Karpas-422 (cell line): ENCODE results near the gene KIAA0825. TPM values are rescaled to one million over a fixed set of nuclear protein-coding genes. Genes with fewer than 3 reads are reported as not detected.

Source experiments
- DNase-seq: peaks from one replicate; pipeline ENCODE4 v3.0.0-alpha.2; 2015
- H2AFZ ChIP-seq: fragments of 200-600 bp; sonication (generic); 2 replicates; pipeline ENCODE4 v1.6.1; 2014; ENCODE audit warnings: antibody characterized with exemption, low read length, mixed read lengths
- H3K27ac ChIP-seq: fragments of 200-600 bp; sonication (generic); 2 replicates; pipeline ENCODE4 v1.5.1; 2014; ENCODE audit warnings: mild to moderate bottlenecking, low read length, moderate library complexity
- H3K27me3 ChIP-seq: fragments of 200-600 bp; sonication (generic); 2 replicates; pipeline ENCODE4 v1.6.1; 2014; ENCODE audit warnings: low read length, mixed read lengths
- H3K36me3 ChIP-seq: fragments of 200-600 bp; sonication (generic); 2 replicates; pipeline ENCODE4 v1.6.1; 2014; ENCODE audit warnings: low read length, mixed read lengths; ENCODE audit not compliant: insufficient read depth
- H3K4me1 ChIP-seq: fragments of 200-600 bp; sonication (generic); 2 replicates; pipeline ENCODE4 v1.6.1; 2014; ENCODE audit warnings: mild to moderate bottlenecking, low read length, mixed read lengths
- H3K4me2 ChIP-seq: fragments of 200-600 bp; sonication (generic); 2 replicates; pipeline ENCODE4 v1.6.1; 2014; ENCODE audit warnings: low read length, low read depth, mild to moderate bottlenecking; ENCODE audit not compliant: poor library complexity, severe bottlenecking
- H3K4me3 ChIP-seq: fragments of 200-600 bp; sonication (generic); 2 replicates; pipeline ENCODE4 v1.5.1; 2014; ENCODE audit warnings: mild to moderate bottlenecking, antibody characterized with exemption, low read length, mixed read lengths
- H3K79me2 ChIP-seq: fragments of 200-600 bp; sonication (generic); 2 replicates; pipeline ENCODE4 v1.6.1; 2014; ENCODE audit warnings: mild to moderate bottlenecking, low read length, mixed read lengths
- H3K9ac ChIP-seq: fragments of 200-600 bp; sonication (generic); 2 replicates; pipeline ENCODE4 v1.6.0; 2014; ENCODE audit warnings: low read length
- H3K9me2 ChIP-seq: fragments of 200-600 bp; sonication (generic), shearing (Covaris generic); replicated peaks from 2 replicates; pipeline ENCODE4 v1.6.0; 2014; ENCODE audit warnings: mild to moderate bottlenecking, low read length, moderate library complexity; ENCODE audit not compliant: insufficient read depth
- H3K9me3 ChIP-seq: fragments of 300-700, 200-600 bp; sonication (generic); 2 replicates; pipeline ENCODE4 v1.6.1; 2014; ENCODE audit warnings: low read length, mixed read lengths
- H4K20me1 ChIP-seq: fragments of 200-600 bp; sonication (generic); 2 replicates; pipeline ENCODE4 v1.6.1; 2014; ENCODE audit warnings: mild to moderate bottlenecking, antibody characterized with exemption, low read length, low read depth; ENCODE audit not compliant: insufficient read depth
- total RNA-seq: library from RNA; depleted of rRNA; stranded (reverse); fragments of >200 nt; shearing (Covaris generic); gene quantifications from 2 replicates; pipeline ENCODE4 v1.2.3, GENCODE V29; 2014; ENCODE audit warnings: low replicate concordance; rRNA removed

The KIAA0825 gene
- total RNA-seq, 1 experiment from 2014 or later = 2.0 TPM

- no peak overlapping the region for H3K4me3 ChIP-seq
- no peaks in the 10 kb centered on the region; the same call in 1 of the 2 replicates for H3K9me3 ChIP-seq
- H3K36me3 ChIP-seq = no peaks in the 10 kb centered on the region
- H4K20me1 ChIP-seq = no peaks in the 10 kb centered on the region
- H3K9ac ChIP-seq = no peak overlapping the region
- peaks cover 20% of the 10 kb centered on the region for H3K79me2 ChIP-seq
- H3K27ac ChIP-seq = no peak overlapping the region
- peak overlapping the region; percentile 40; the same call in 1 of the 2 replicates for H2AFZ ChIP-seq
- DNase-seq = no peak
- H3K9me2 ChIP-seq = no peaks in the 10 kb centered on the region
- no peak overlapping the region for H3K4me2 ChIP-seq
- H3K4me1 ChIP-seq = peaks cover 10% of the 10 kb centered on the region
- H3K27me3 ChIP-seq = no peaks in the 10 kb centered on the region
Measured at GRCh38 chr5:94113087-94113486, 505.3 kb downstream of the KIAA0825 start.

GRCh38 chr5:94111209-94112004 is 507.0 kb downstream of the KIAA0825 start:
- no peaks in the 10 kb centered on the region for H3K9me2 ChIP-seq
- H3K4me3 ChIP-seq = peak overlapping the region; percentile 73
- no peaks in the 10 kb centered on the region for H3K27me3 ChIP-seq
- peak; percentile 93 for DNase-seq
- peaks cover 29% of the 10 kb centered on the region for H3K79me2 ChIP-seq
- peaks cover 10% of the 10 kb centered on the region for H3K4me1 ChIP-seq
- peaks cover under 1% of the 10 kb centered on the region; the same call in 1 of the 2 replicates for H3K9me3 ChIP-seq
- H3K4me2 ChIP-seq = peak overlapping the region; percentile 76
- peak overlapping the region; percentile 77 for H3K9ac ChIP-seq
- H3K36me3 ChIP-seq = no peaks in the 10 kb centered on the region
- H2AFZ ChIP-seq = 0 out of 2 replicates have a peak overlapping the region, but pooled peaks have one; percentile 5
- H4K20me1 ChIP-seq = no peaks in the 10 kb centered on the region
- no peak overlapping the region for H3K27ac ChIP-seq

DNA sequence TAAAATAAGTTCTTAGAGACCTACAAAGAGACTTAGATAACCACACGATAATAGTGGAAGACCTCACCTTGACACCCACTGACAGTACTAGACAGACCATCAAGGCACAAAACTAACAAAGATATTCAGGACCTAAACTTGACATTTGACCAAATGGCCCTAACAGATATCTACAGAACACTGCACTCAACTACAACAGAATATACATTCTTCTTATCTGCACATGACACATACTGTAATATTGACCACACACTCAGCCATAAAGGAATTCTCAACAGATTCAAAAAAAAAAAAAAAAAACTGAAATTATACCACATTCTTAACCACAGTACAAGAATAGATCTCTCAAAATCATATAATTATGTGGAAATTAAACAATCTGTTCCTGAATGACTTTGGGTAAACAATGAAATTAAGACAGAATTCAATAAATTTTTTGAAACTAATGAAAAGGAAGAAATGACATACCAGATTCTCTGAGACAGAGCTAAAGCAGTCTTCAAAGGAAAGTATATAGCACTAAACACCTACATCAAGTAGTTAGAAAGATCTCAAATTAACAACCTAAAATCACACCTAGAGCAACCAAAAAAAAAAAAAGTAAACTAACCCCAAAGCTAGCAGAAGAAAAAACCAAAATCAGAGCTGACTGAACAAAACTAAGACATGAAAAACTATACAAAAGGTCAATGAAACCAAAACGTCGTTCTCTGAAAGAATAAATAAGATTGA is 514.7 kb downstream of the KIAA0825 start:
- no peaks in the 10 kb centered on the region for H3K27me3 ChIP-seq
- no peak for DNase-seq

More for the DNA sequence above, 514.7 kb downstream of the KIAA0825 start:
- H3K4me3 ChIP-seq = no peak overlapping the region
- no peak overlapping the region for H3K4me2 ChIP-seq
- no peak overlapping the region for H3K27ac ChIP-seq
- no peak overlapping the region for H3K9ac ChIP-seq
- H3K9me2 ChIP-seq = no peaks in the 10 kb centered on the region
- 0 out of 2 replicates have a peak, but pooled peaks cover 2% of the 10 kb centered on the region for H3K36me3 ChIP-seq
- H3K79me2 ChIP-seq = peaks cover 48% of the 10 kb centered on the region
- no peaks in the 10 kb centered on the region for H3K4me1 ChIP-seq
- peaks cover 27% of the 10 kb centered on the region for H3K9me3 ChIP-seq
- no peaks in the 10 kb centered on the region for H4K20me1 ChIP-seq
- H2AFZ ChIP-seq = no peak overlapping the region

Other genes starting within 250 kb of the KIAA0825 start
- gene SLF1, start 65 bp upstream of the KIAA0825 start, total RNA-seq = 24.4 and 26.3 TPM in 2 replicates